Measurements from ENCODE around the gene MAGI2.
"Not testable (repeated sequence)": the region's sequence is repeated elsewhere in the genome, so short reads cannot be mapped to it uniquely, and the experiment has no call there.

The MAGI2 gene

DNA sequence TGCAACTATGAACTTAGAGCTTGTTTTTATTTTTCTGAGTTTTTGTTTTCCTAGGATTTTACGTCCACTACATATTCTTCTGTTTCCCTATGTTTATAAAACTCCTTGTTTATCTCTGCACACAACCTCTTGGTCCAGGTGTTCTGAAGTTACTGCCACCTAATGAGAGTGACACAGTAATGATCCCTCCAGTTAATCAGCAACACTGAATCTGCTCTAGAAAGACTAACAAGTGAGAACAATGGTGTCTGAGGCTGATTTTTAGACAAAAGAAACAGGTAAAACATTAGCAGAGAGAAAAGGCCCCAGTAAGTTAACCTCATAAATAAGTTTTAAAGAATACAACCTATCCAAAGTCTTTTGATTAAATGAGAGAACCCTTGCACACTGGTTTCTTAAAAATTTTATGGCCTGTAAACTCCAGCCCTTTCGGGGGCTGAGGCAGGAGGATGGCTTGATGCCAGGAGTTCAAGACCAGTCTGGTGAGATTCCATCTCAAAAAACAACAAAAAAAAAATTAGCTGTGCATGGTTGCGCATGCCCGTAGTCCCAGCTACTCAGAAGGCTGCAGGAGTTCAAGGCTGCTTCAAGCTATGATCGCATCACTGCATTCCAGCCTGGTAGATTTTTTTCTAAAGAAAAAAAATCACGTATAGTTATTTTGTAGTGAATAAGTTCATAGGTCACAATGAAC lies 397.6 kb downstream of the MAGI2 start:
- DNase-seq (ENCODE audit: low read depth in 2 of 2) = no peak

DNA sequence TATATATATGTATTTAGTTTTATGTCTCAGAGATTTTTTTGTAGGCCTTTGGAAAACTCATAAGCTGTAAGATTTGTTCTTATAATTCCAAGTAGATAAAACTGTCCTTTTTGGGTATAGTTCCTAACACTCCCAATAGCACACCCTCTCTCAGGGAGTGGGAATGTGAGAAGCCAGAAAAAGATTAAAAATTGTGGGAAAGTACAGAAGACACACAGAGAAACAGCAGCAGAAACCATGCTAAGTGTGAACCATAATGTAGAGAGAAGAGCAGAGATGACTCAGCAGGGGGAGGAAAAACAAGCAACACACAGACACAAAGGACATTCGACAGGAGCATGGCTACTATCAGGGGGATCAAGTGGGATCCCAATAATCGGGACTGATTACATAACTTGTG lies 401.6 kb downstream of the MAGI2 start:
- DNase-seq (ENCODE audit: low read depth in 2 of 2) = no peak

DNA sequence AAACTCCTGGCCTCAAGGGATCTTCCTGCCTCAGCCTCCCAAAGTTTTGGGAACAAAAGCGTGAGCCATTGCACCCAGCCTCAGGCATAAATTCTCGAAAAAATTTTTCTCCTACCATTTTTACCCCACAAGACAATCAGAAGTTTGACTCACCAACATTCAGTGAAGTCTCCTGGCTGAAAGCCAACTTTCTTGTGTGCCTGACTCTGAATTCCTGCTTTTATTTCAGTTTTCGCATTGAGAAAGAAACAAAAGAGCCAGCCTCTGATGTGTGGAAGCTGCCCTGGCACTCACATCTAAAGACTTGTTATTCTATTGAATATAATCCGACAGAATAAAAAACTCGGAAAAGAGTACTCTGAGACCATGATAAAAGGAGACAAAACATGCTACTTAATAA lies 402.9 kb downstream of the MAGI2 start:
- no peak for DNase-seq (ENCODE audit: low read depth in 2 of 2)

DNA sequence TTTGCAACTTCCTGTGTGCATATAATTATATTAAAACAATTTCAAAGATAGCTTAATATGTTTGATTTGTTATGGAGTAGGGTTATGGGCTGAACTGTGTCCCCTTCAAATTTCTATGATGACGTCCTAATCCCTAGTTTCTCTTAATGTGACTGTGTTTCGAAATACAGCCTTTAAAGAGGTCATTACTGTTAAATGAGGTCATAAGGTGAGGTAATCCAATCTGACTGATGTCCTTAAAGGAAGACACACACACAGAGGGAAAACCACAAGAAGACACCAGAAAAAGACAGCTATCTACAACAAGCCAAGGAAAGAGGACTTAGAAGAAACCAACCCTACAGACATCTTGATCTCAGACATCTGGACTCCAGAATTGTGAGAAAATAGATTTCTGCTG lies 407.4 kb downstream of the MAGI2 start:
- no peak for DNase-seq (ENCODE audit: low read depth in 2 of 2)

DNA sequence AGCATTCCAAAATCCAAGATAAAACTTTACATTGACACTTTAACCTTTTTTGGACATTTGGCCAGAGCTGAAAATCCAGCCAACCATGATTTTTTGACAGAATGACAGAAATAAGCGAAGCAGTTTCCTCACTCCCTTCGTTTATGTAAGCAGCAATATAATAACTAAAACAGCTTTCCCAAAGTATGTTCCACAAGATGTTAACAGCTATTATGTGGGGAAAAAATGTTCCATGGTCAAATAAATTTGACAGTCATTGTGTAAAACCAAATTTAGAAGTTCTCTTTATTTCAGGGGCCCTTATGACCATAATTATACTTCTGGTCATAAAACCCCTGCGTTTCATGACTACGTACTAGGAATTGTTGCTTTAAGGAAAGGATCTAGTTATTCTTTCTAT lies 416.5 kb downstream of the MAGI2 start:
- DNase-seq (ENCODE audit: low read depth in 2 of 2) = no peak

DNA sequence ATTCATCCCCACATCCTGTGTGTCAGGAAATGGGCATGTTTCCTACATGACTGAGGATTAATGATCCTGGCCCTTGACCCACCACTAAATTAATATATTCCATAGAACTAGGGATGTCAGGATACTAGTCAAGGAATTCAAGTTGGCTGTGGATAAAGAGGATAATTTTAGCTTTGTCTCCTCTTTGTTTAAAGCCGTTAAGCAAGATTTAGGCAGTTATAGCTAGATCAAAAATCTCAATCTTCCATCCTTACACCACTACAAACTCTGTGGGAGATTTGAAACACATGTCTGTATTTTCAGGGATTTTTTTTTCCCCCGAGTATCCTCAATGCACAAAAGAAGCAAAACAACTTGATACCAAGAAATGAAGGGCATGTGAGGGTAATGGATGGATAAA lies 417.1 kb downstream of the MAGI2 start:
- no peak for DNase-seq (ENCODE audit: low read depth in 2 of 2)

DNA sequence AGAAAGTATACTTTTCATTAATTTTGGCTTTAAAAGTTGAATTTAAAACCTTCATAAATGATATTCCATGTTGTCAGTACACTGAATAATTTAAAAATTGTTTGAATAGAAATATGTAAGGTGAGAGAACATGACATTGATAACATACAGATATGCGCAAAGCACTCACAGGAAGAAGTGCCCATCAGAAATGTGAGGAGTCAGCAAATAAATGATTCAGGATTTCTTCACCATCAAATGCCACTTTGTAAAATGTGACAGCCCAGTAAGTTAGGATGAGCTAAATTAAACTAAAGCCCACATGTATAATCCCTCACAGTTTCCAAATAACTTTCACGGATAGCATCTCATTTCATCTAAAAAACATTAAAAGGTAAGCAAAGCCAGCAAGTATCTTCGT lies 417.6 kb downstream of the MAGI2 start:
- DNase-seq (ENCODE audit: low read depth in 2 of 2) = no peak

DNA sequence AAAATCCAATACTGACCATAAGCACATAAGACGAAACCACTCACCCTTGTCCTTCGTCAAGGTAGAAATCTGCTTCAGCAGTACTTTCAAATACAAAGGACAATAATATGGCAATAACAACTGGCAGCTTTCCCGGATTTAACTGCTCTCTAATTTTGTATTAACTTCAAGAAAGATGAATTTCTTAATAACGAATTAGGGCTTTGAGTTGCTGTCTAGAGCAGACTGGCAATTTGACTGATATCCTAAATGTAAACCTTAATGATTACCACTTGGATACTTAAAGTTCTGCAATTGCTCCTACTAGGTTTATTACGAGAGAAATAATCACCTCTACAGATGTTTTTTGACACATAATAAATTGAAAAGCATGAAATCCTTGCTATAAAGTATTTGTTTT lies 418.7 kb downstream of the MAGI2 start:
- no peak for DNase-seq (ENCODE audit: low read depth in 2 of 2)

DNA sequence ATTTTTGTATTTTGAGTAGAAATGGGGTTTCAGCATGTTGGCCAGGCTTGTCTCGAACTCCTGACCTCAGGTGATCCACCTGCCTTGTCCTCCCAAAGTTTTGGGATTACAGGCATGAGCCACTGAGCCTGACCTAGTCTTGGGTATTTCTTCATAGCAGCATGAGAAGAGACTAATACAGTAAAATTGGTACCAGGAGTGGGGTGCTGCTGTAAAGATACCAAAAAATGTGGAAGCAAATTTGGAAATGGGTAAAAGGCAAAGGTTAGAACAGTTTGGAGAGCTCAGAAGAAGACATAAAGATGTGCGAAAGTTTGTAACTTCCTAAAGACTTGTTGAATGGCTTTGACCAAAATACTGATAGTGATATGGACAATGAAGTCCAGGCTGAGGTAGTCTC lies 433.8 kb downstream of the MAGI2 start:
- DNase-seq (ENCODE audit: low read depth in 2 of 2) = not testable (repeated sequence)

DNA sequence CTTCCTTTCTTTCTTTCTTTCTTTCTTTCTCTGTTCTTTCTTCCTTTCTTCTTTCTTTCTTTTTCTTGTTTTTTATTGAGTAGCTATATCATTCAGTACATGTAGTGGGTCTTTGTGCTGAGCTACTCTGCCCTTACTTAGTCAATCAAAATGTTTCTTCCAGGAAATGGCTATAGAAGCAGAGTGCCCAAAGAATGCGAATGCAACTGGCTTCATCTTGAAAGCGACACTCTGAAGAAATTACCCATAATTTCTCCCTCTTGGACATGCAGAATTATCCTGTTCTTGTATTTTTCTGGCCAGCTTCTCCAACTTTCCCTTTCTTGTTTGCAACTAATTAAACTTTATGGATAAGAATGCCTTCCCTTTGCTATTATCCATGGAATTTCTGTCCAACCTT lies 441.5 kb downstream of the MAGI2 start:
- no peak for DNase-seq (ENCODE audit: low read depth in 2 of 2)

DNA sequence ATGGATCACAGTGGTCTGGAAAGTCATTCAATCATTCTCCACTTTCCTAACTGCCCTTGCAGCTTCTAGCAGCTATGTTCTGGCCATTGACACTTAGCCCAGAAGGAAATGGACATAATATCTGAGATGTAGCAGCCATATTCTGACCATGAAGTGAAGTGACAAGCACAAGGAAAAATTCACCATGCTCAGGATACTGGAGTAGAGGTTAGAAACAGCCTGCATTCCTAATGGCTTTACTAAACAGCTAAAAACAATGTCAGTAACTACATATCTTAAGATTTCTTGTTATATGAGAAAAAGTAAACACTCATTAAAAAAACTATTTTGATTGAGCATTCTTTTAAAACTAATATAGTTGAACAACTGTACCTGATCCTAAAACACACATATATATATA lies 443.8 kb downstream of the MAGI2 start:
- no peak for DNase-seq (ENCODE audit: low read depth in 2 of 2)

DNA sequence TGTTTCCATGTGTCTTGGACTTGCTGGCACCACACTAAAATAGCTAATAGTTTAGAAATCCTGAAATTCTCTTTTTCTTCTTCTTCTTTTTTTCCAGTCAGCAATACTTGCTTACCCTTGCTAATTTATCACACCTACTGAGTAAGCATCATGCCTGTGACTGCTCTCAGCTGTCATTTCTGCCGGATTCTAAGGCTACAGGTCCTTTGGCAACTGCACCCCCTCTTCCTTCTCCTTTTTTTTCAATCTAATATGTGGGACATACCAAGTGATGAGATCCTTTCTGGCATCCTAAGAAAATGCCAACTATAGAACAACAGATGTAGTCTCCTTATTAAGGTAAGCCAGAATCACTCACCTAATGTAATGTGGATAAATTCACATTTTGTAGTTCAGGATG lies 444.7 kb downstream of the MAGI2 start:
- DNase-seq (ENCODE audit: low read depth in 2 of 2) = no peak

DNA sequence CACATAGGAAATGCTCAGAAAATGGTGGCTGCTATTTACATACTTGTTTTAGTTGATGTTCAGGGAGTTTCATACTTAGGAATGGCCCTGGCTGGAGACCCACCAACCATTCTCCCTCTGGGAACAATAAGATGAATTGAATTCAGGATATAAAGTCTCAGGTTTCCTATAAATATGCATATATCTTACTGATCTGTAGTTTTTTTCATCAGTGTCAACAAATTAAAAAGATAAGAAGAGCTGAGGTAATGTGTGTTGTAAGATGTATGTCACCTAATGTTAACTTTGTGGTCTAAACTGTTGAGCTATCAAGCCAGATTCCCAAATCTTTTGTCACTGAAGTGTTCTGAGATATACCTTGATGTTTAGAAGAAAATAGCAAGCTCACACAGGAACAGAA lies 457.5 kb downstream of the MAGI2 start:
- no peak for DNase-seq (ENCODE audit: low read depth in 2 of 2)

DNA sequence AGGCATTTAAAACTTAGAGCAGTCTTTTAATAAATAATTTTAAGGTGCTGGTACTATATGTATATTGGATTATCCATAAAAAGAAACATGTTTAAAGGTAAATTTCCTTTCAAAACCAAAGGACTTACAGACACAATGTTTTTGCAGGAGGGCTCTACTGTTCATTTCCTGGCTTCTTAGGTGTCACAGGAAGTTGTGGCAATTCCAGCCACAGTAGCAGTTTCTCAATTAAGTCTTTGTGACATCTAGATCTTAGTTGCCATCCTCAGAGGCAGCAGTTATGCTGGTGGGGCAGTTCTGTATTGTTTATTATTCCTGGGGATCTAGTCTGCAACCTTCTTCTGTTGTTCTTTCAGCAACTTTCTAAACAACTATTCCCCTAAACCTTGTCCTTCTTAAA lies 460.1 kb downstream of the MAGI2 start:
- no peak for DNase-seq (ENCODE audit: low read depth in 2 of 2)

DNA sequence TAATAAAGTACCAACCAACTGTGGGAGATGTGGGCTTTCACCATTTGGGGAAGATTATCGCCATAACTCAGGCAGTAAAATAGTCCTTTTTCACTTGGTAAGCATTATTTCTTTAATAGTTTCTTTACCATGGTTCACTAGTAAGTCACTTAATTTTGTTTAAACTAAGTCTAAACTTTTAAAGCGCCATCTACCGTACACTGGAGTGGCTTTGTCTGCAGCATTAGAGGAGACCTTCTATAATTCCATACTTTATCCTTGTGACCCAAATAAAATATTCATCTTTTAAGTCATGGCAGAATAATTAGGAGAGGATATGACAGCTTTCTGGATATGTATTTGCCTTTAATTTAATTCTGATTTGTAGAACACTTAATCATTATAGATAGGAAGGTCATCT lies 468.0 kb downstream of the MAGI2 start:
- no peak for DNase-seq (ENCODE audit: low read depth in 2 of 2)

DNA sequence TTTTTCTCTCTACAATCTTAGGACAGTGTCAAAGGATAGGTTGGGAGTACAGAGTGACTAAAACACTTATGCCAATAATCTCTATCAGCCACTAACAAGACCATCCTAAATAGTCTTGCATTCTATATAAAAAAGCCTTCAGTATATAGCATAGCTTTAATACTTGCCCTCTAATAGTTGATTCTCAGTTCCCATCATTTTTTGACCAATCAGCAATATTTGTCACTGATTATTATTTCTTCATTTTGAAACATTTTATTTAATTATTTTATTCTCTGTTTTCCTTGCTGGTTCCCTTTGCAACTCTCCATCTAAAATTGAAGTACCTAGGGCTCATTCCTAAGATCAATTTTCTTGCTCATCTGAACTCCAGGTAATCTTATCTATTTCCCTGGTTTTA lies 470.0 kb downstream of the MAGI2 start:
- DNase-seq (ENCODE audit: low read depth in 2 of 2) = no peak

DNA sequence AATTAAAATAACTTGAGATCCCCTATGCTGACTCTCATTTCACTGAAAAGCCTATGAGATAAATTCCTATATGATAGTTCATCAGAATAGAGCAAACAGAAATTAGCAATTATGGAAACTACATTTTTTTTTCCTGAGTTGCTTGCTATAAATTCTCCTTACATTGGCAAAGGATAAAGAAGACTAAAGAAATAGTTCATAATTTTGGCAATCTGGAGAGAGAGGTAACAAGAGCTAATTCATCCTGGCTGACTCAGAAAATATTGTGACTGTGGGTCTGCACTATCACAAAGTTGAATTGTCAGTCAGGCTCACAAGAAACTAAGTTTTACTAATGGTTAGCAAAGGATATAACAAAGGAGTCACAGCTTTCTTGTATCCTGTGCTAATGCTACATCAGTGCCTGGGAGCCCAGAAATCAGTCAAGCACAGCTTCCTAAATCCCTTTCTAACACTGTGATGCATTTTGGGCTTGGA lies 483.0 kb downstream of the MAGI2 start:
- no peak for DNase-seq (ENCODE audit: low read depth in 2 of 2)

DNA sequence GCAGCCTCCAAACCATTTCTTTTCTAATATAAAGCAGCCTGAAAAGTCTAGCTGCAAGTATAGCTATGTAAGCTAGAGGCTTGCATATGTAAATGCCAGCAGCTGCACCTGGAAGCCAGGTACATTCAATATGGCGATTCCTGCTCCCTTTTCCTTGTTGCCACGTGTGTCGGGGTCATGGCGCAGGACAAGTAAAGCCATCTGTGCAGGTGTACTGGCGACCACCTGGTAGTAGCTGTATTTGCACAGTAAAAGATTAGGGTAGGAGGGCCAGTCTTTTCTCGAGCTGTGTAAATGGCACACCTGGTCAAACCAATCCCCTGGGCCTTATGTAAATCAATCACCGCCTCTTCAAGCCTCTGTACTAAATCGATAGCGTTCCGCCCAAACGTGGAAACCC lies 484.5 kb downstream of the MAGI2 start:
- DNase-seq (ENCODE audit: low read depth in 2 of 2) = no peak

DNA sequence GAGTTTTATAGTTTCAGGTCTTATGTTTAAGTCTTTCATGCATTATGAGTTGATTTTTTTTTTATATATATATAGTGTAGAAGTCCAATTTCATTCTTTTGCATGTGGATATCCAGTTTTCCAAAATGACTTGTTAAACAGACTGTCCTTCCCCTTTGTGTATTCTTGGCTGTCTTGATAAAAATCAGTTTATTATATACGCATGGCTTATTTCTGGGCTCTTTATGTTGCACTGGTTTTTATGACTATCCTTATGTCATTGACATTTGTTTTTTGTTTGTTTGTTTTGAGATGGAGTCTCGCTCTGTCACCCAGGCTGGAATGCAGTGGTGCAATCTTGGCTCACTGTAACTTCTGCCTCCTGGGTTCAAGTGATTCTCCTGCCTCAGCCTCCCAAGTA lies 485.9 kb downstream of the MAGI2 start:
- DNase-seq (ENCODE audit: low read depth in 2 of 2) = not testable (repeated sequence)

DNA sequence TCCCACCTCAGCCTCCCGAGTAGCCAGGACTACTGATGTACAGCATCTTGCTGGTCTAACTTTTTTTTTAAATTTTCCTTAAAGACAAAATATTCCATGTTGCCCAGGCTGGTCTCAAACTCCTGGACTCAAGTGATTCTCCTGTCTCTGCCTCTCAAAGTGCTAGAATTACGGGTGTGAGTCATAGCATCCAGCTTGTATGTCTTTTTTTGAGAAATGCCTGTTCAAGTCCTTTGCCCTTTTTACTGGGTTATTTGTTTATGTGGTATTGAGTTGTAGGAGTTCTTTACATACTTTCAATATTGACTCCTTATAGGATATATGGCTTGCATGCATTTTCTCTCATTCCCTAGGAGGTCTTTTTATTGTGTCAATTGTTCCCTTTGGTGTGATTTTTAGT lies 486.4 kb downstream of the MAGI2 start:
- DNase-seq (ENCODE audit: low read depth in 2 of 2) = no peak

DNA sequence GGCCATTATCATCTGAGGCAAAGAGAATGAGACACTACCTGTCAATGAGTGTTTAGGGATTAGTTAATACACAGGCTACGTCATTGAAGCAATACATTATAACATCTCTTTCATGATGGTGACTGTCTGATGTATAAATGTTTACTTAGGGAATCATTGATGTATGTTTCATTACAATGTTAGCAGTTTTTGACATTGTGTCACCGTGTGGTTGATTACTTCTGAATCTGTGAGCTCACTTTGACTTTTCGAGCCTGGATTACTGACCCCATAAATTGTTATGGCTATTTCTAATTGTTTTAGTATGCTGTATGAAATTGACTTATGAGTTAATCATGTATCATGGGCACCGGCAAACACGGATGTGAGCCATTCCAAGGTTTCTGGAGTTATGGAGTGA lies 494.0 kb downstream of the MAGI2 start:
- DNase-seq (ENCODE audit: low read depth in 2 of 2) = no peak

DNA sequence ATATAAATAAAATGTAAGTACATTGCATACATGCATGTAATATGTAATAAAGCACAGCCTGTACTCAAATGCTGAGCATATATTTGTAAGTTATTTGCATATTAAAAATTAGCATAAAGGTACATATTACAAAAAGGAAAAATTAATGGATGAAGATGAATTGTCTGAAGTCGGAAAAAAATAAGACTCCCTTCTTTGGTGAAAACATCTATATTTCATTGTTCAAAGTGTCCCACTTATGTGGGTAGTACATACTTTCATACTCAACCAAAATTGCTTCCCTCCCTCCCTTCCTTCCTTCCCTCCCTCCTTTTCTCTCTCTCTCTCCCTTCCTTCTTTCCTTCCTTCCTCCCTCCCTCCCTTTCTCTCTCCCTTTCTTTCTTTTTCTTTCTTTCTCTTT lies 498.1 kb downstream of the MAGI2 start:
- no peak for DNase-seq (ENCODE audit: low read depth in 2 of 2)

DNA sequence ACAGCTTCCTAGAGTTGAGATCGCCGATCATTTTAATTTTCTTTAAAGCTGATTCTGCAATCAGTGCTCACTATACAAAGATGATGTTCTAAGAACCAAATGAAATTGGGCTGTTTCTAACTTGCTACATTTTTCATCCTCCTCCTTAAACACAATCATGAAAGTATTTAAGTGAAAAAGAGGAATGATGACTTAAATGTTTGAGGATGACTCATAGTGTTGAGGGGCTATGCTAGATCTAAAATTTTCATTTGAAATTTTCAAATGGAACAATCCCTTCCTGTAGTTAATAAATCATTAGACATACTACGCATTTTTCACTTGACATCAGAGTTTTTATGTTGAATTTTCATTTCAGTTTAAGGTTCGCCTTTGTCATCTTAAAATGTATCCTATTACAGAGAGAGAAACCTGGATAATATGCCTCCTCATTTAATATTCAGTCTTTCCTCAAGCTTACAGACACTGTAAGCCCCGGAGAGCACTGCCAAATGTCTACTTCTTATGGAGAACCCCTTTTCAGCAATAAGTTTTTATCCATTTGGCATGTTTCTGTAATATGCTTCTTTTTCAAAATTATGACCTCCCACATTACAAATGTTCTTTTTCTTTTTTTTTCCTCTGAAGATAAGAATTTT lies 499.6 kb downstream of the MAGI2 start:
- no peak for DNase-seq (ENCODE audit: low read depth in 2 of 2)

DNA sequence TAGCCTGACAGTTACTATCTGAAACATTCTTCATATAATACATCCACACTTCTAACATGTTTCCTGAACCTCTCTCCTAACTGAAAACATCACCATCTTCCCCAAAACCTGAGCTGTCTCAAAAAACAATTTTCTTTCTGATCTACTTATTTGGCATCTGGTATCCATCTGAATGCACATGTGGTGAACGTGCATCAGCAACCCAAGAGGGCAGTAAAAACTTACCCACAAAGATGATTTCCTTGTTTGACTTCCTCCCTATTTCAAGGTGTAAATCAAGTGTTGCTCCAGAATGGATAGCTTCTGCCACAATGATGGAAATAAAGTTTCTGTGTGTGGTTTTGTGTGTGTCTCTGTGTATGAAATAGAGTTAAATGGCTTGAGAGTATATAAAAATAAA lies 500.4 kb downstream of the MAGI2 start:
- DNase-seq (ENCODE audit: low read depth in 2 of 2) = no peak

Measured in stimulated activated CD4-positive, alpha-beta T cell treated with anti-CD3 and anti-CD28 coated beads, Interleukin-15, amount 100 ng/mL, for 48 hours (primary cell).